HepG2 (cell line): ENCODE data around the gene USP25. TPM values are rescaled to one million over a fixed set of nuclear protein-coding genes. Genes with fewer than 3 reads are reported as not detected.

Experiments used
- ATAC-seq: fragments of 200-7000 bp; cut with Tn5 transposase; 3 replicates; pipeline ENCODE4 v1.9.1; 2020; ENCODE audit warnings: mild to moderate bottlenecking, moderate library complexity
- BruUV-seq: library from RNA; stranded (reverse); fragments of 400-500 nt; replicated peaks from 2 replicates; lab custom pipeline; 2021; lab: Mats Ljungman, UMichigan
- CTCF ChIA-PET: fragments of 300-600 bp; formaldehyde crosslinking; extraction: SDS; loops from one replicate; lab custom pipeline; 2021; ENCODE audit warnings: low total read pairs, inconsistent platforms, low intra/inter-chr PET ratio; lab: Yijun Ruan, JAX
- POLR2A ChIA-PET: fragments of 350-600 bp; sonication (Branson Sonifier 250); formaldehyde crosslinking; loops from one replicate; lab custom pipeline; 2020; ENCODE audit warnings: antibody characterized with exemption, inconsistent platforms; lab: Yijun Ruan, JAX
- DNase-seq: peaks from one replicate; pipeline ENCODE4 v3.0.0-alpha.2; 2015; ENCODE audit warnings: low spot score
- FAIRE-seq: peaks from 3 replicates; lab custom pipeline; 2011; peaks lifted over from hg19 to GRCh38; lab: Jason Lieb, UNC
- H2AFZ ChIP-seq: one replicate; pipeline ENCODE4 v1.6.1; 2011; ENCODE audit warnings: low read length, inconsistent platforms
- H3K27ac ChIP-seq: fragments of 300-600 bp; 3 replicates; pipeline ENCODE4 v1.8.0; 2011; ENCODE audit warnings: mixed run types, mild to moderate bottlenecking, mixed read lengths, low read length, inconsistent platforms; ENCODE audit not compliant: insufficient read depth; ENCODE audit errors: extremely low read length
- H3K27me3 ChIP-seq, 2 experiments: fragments of 200-600 bp in 1 of 2; 2 replicates in 1 of 2; 3 replicates in 1 of 2; pipeline versions ENCODE4 v1.6.0 to v1.8.0; 2011; ENCODE audit warnings: low read length in 2 of 2, mild to moderate bottlenecking in 2 of 2, moderate library complexity in 2 of 2, inconsistent platforms in 1 of 2; ENCODE audit not compliant: insufficient read depth in 2 of 2, control insufficient read depth in 1 of 2
- H3K36me3 ChIP-seq, 2 experiments: fragments of 200-600 bp in 1 of 2; replicated peaks in 1 of 2; 2 replicates in 1 of 2; 3 replicates in 1 of 2; pipeline versions ENCODE4 v1.5.1 to v1.8.0; 2011; ENCODE audit warnings: low read length in 2 of 2, inconsistent platforms in 1 of 2; ENCODE audit not compliant: insufficient read depth in 2 of 2, control insufficient read depth in 1 of 2
- H3K4me1 ChIP-seq: 2 replicates; pipeline ENCODE4 v1.5.1; 2012; ENCODE audit warnings: low read length, inconsistent platforms; ENCODE audit not compliant: insufficient read depth
- H3K4me2 ChIP-seq: 2 replicates; pipeline ENCODE4 v1.6.0; 2011; ENCODE audit warnings: low read depth, low read length, inconsistent platforms
- H3K4me3 ChIP-seq, 3 experiments: fragments of 200-600 bp in 1 of 3; sonication (generic), shearing (Covaris generic) in 1 of 3; replicated peaks in 1 of 3; 2 replicates each; pipeline ENCODE4 v1.5.1; 2011 to 2016; ENCODE audit warnings: low read length in 3 of 3, inconsistent platforms in 2 of 3, low read depth in 2 of 3, mild to moderate bottlenecking in 2 of 3, control low read depth in 1 of 3, mixed read lengths in 1 of 3; ENCODE audit not compliant: insufficient read depth in 1 of 3
- H3K79me2 ChIP-seq: one replicate; pipeline ENCODE4 v1.6.1; 2011; ENCODE audit warnings: low read length, inconsistent platforms; ENCODE audit not compliant: insufficient read depth
- H3K9ac ChIP-seq: 2 replicates; pipeline ENCODE4 v1.6.0; 2011; ENCODE audit warnings: mild to moderate bottlenecking, low read depth, low read length, inconsistent platforms; ENCODE audit not compliant: insufficient read depth
- H3K9me3 ChIP-seq: 2 replicates; pipeline ENCODE4 v1.5.1; 2012; ENCODE audit warnings: mild to moderate bottlenecking, low read length
- H4K20me1 ChIP-seq: 2 replicates; pipeline ENCODE4 v1.6.0; 2011; ENCODE audit warnings: inconsistent platforms, mild to moderate bottlenecking, low read length, moderate library complexity; ENCODE audit not compliant: insufficient read depth
- AHR ChIP-seq: IDR thresholded peaks from 2 replicates; pipeline ENCODE4 v1.6.1; 2018; ENCODE audit warnings: missing genetic modification reagents, missing compliant biosample characterization
- CBFB ChIP-seq: sonication (generic); formaldehyde crosslinking; IDR thresholded peaks from 2 replicates; pipeline ENCODE4 v1.4.0; 2020; ENCODE audit warnings: missing genetic modification reagents
- CCDC6 ChIP-seq: sonication (generic); formaldehyde crosslinking; IDR thresholded peaks from 2 replicates; pipeline ENCODE4 v1.8.1; 2022; ENCODE audit warnings: mild to moderate bottlenecking, missing genetic modification reagents, moderate library complexity
- DPF2 ChIP-seq: sonication (generic); formaldehyde crosslinking; IDR thresholded peaks from 2 replicates; pipeline ENCODE4 v1.4.0; 2020; ENCODE audit warnings: mild to moderate bottlenecking, low read depth, missing genetic modification reagents, borderline replicate concordance
- ETV5 ChIP-seq: IDR thresholded peaks from 2 replicates; pipeline ENCODE4 v1.6.1; 2018; ENCODE audit warnings: missing biosample characterization, missing genetic modification reagents, inconsistent platforms, borderline replicate concordance
- FOSL1 ChIP-seq: sonication (generic); formaldehyde crosslinking; IDR thresholded peaks from 2 replicates; pipeline ENCODE4 v1.9.0; 2021; ENCODE audit warnings: missing genetic modification reagents, borderline replicate concordance
- KDM3A ChIP-seq: IDR thresholded peaks from 2 replicates; pipeline ENCODE4 v1.6.1; 2018; ENCODE audit warnings: low read depth, missing compliant biosample characterization
- MAF1 ChIP-seq: sonication (generic); formaldehyde crosslinking; IDR thresholded peaks from 2 replicates; pipeline ENCODE4 v1.5.0; 2020; ENCODE audit warnings: missing genetic modification reagents, borderline replicate concordance
- NBN ChIP-seq: fragments of 450-650 bp; conservative IDR thresholded peaks from 2 replicates; pipeline ENCODE4 v1.6.1; 2017
- PAWR ChIP-seq: sonication (generic); formaldehyde crosslinking; IDR thresholded peaks from 2 replicates; pipeline ENCODE4 v1.4.0; 2020; ENCODE audit warnings: missing genetic modification reagents, mild to moderate bottlenecking, borderline replicate concordance
- PHB2 ChIP-seq: fragments of 450-650 bp; IDR thresholded peaks from 2 replicates; pipeline ENCODE4 v1.6.1; 2018; ENCODE audit not compliant: partially characterized antibody
- PRMT3 ChIP-seq: sonication (generic); formaldehyde crosslinking; IDR thresholded peaks from 2 replicates; pipeline ENCODE4 v1.8.1; 2022; ENCODE audit warnings: low read depth, mild to moderate bottlenecking, moderate library complexity, missing genetic modification reagents, borderline replicate concordance
- RBAK ChIP-seq: sonication (generic); formaldehyde crosslinking; IDR thresholded peaks from 2 replicates; pipeline ENCODE4 v1.5.1; 2020; ENCODE audit warnings: mild to moderate bottlenecking, missing genetic modification reagents
- RBM22 ChIP-seq: fragments of 200-400 bp; formaldehyde crosslinking; optimal IDR thresholded peaks from 2 replicates; pipeline ENCODE3; 2017; ENCODE audit warnings: mild to moderate bottlenecking, low read length, moderate library complexity
- RBM39 ChIP-seq: fragments of 200-400 bp; formaldehyde crosslinking; IDR thresholded peaks from one replicate; pipeline ENCODE4 v1.6.1; 2018; ENCODE audit warnings: antibody characterized with exemption, mild to moderate bottlenecking, low read depth, low read length; ENCODE audit not compliant: poor library complexity, severe bottlenecking
- SMAD9 ChIP-seq: sonication (generic); formaldehyde crosslinking; IDR thresholded peaks from 2 replicates; pipeline ENCODE4 v1.5.1; 2020; ENCODE audit warnings: mild to moderate bottlenecking, missing genetic modification reagents
- SP1 ChIP-seq, 2 experiments: fragments of 450-650 bp in 1 of 2; sonication (generic) in 1 of 2; formaldehyde crosslinking in 1 of 2; IDR thresholded peaks; 2 replicates each; pipeline versions ENCODE4 v1.4.0 to v1.6.1; 2016 to 2020; ENCODE audit warnings: missing genetic modification reagents in 1 of 2
- ZNF121 ChIP-seq: sonication (generic); formaldehyde crosslinking; IDR thresholded peaks from 2 replicates; pipeline ENCODE4 v1.5.0; 2020; ENCODE audit warnings: mild to moderate bottlenecking, missing genetic modification reagents
- ZNF644 ChIP-seq: IDR thresholded peaks from 2 replicates; pipeline ENCODE4 v1.6.1; 2016; ENCODE audit warnings: low read depth
- ZNF768 ChIP-seq: sonication (generic); formaldehyde crosslinking; IDR thresholded peaks from 2 replicates; pipeline ENCODE4 v1.4.0; 2020; ENCODE audit warnings: missing genetic modification reagents
- ZNF782 ChIP-seq: sonication (generic); formaldehyde crosslinking; IDR thresholded peaks from 2 replicates; pipeline ENCODE4 v1.4.0; 2020; ENCODE audit warnings: missing genetic modification reagents, mild to moderate bottlenecking, borderline replicate concordance
- ZNF790 ChIP-seq: sonication (generic); formaldehyde crosslinking; IDR thresholded peaks from 2 replicates; pipeline ENCODE4 v1.8.0; 2022; ENCODE audit warnings: missing genetic modification reagents, mild to moderate bottlenecking, borderline replicate concordance
- WGBS: methylation state at CpG from one replicate; pipeline ENCODE4 v1.1.6; 2017; ENCODE audit warnings: low lambda C conversion rate; 5-methylcytosine and 5-hydroxymethylcytosine counted together
- in situ Hi-C: cut with HindIII; loops from 2 replicates; pipeline ENCODE4 v1.10.0; 2017; ENCODE audit warnings: low pct_unique_long_range_greater_than_20kb; ENCODE audit not compliant: extremely low pct_ligation_motif_present
- intact Hi-C: fragments of 100-400 bp; cut with micrococcal nuclease; formaldehyde crosslinking; loops from one replicate; pipeline ENCODE4 v1.10.0; 2022; ENCODE audit not compliant: unreplicated experiment
- polyA plus RNA-seq, 8 experiments: library from polyadenylated mRNA; depleted of rRNA in 3 of 8; stranded (reverse) in 7 of 8; unstranded in 1 of 8; fragments of >200 nt; fragmentation: Illumina TruSeq in 4 of 8; extraction: Trizol in 4 of 8; gene quantifications; 2 replicates each; pipeline versions ENCODE4 v1.2.1 to v1.2.3, GENCODE V29; 2011 to 2016; ENCODE audit warnings: low read depth in 4 of 8, missing spikeins in 1 of 8, mixed read lengths in 1 of 8; ENCODE audit not compliant: insufficient read depth in 1 of 8
- total RNA-seq, 5 experiments: library from RNA; depleted of rRNA; stranded (reverse); fragments of >200 nt; fragmentation: Illumina TruSeq; extraction: Trizol; gene quantifications; 2 replicates each; pipeline ENCODE4 v1.2.3, GENCODE V29; 2016; ENCODE audit warnings: low read depth in 1 of 5
- TF ChIP-seq, protein P1 (sequence below): sonication (generic); formaldehyde crosslinking; IDR thresholded peaks from 2 replicates; pipeline ENCODE4 v1.5.1; 2020; ENCODE audit warnings: mild to moderate bottlenecking, missing genetic modification reagents
- TF ChIP-seq, protein P2 (sequence below): sonication (generic); formaldehyde crosslinking; IDR thresholded peaks from 2 replicates; pipeline ENCODE4 v1.4.0; 2020; ENCODE audit warnings: missing genetic modification reagents

Gene USP25
- total and polyA plus RNA-seq, 2 of the 13 experiments (the other 11 are each of a cell fraction or from before 2014, with no cell fraction given): 12.4 to 26.3 TPM

DNA sequence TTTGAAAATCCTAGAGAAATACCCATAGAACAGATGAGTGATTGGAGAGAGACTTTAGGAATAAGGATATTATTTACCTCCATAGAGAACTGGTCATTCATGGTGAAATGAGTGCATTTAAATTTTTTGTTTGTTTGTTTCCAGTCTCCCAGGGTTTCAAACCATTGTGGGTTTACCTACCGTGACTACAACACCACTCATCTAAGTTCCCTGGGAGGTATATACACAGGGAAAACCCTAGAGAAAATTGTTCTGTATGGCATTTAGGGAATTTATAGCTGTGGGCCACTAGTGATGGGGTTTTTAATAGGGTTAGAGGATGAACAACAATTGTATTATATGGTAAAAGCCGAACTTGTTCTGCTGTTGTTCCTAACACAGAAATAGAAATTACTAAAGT is 109.2 kb downstream of the USP25 start (continued):
- TF ChIP-seq CBFB: no peak
- TF ChIP-seq RBM22: no peak
- TF ChIP-seq KDM3A (CRISPR knock-in tag): no peak
- no peak for TF ChIP-seq DPF2
- no peak for TF ChIP-seq ZNF790 (CRISPR knock-in tag)
- no peak for TF ChIP-seq ETV5
- TF ChIP-seq RBAK (CRISPR knock-in tag): no peak
- TF ChIP-seq, protein P1, sequence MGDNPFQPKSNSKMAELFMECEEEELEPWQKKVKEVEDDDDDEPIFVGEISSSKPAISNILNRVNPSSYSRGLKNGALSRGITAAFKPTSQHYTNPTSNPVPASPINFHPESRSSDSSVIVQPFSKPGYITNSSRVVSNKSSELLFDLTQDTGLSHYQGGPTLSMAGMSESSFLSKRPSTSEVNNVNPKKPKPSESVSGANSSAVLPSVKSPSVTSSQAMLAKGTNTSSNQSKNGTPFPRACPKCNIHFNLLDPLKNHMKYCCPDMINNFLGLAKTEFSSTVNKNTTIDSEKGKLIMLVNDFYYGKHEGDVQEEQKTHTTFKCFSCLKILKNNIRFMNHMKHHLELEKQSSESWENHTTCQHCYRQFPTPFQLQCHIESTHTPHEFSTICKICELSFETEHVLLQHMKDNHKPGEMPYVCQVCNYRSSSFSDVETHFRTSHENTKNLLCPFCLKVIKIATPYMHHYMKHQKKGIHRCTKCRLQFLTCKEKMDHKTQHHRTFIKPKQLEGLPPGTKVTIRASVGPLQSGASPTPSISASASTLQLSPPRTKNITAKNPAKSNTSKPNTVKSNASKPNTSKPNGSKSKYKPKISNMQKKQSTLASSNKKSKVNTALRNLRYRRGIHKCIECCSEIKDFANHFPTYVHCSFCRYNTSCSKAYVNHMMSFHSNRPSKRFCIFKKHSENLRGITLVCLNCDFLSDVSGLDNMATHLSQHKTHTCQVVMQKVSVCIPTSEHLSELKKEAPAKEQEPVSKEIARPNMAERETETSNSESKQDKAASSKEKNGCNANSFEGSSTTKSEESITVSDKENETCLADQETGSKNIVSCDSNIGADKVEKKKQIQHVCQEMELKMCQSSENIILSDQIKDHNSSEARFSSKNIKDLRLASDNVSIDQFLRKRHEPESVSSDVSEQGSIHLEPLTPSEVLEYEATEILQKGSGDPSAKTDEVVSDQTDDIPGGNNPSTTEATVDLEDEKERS: no peak
- no peak for TF ChIP-seq CCDC6 (CRISPR knock-in tag)
- TF ChIP-seq NBN: no peak
- no peak for TF ChIP-seq ZNF644
- TF ChIP-seq ZNF782: no peak
- TF ChIP-seq, all 625 proteins: peak for 0

DNA sequence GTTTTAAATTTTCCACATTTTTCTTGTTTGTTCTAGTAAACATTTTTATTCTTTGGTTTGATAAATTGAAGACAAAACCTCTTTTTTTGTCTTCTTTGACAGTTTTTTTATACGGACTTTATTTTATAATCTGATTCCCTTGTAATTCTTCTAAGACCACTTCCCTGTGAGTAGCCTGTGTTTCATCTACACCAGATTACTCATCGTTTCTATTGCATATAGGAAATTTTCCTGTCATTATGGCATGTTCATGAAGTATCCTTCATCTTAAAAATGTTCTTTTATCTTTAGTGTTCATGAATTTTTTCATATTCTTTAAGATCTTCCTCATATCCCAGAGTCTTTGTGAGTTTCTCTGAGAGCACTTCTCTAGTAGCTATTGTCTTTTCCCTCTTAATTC is 109.8 kb downstream of the USP25 start:
- no peaks in the 10 kb centered on the region for H3K4me1 ChIP-seq
- DNase-seq: no peak
- no TSS peak for BruUV-seq
- no peaks in the 10 kb centered on the region for H3K9me3 ChIP-seq
- H3K27ac ChIP-seq: no peak overlapping the region
- no peak overlapping the region for H3K4me3 ChIP-seq
- WGBS: 98% methylated on average over 2 of the region's 2 CpGs
- no peak for ATAC-seq
- H3K9ac ChIP-seq: no peak overlapping the region
- peaks cover 2 to 22% of the 10 kb centered on the region in 2 experiments; a peak in 4 of 5 replicates for H3K36me3 ChIP-seq
- intact Hi-C loops: no loop called here
- ChIA-PET CTCF (no interaction called here), POLR2A (no interaction called here)
- H3K4me2 ChIP-seq: no peak overlapping the region
- no peaks in the 10 kb centered on the region for H3K27me3 ChIP-seq
- no peak overlapping the region for H2AFZ ChIP-seq
- in situ Hi-C loops: no loop called here
- H3K79me2 ChIP-seq: no peaks in the 10 kb centered on the region
- no peak for FAIRE-seq
- H4K20me1 ChIP-seq: no peaks in the 10 kb centered on the region
- TF ChIP-seq PRMT3 (CRISPR knock-in tag) (no peak), PHB2 (no peak), SP1 (IDR thresholded peaks at IDR 0.05) (no peak), SP1 (CRISPR knock-in tag; IDR thresholded peaks at IDR 0.05) (no peak), FOSL1 (CRISPR knock-in tag) (no peak), MAF1 (CRISPR knock-in tag) (no peak), SMAD9 (no peak), AHR (CRISPR knock-in tag) (no peak), ZNF121 (CRISPR knock-in tag) (no peak), RBM39 (no peak), PAWR (no peak), ZNF768 (CRISPR knock-in tag) (no peak)
- TF ChIP-seq, protein P2, sequence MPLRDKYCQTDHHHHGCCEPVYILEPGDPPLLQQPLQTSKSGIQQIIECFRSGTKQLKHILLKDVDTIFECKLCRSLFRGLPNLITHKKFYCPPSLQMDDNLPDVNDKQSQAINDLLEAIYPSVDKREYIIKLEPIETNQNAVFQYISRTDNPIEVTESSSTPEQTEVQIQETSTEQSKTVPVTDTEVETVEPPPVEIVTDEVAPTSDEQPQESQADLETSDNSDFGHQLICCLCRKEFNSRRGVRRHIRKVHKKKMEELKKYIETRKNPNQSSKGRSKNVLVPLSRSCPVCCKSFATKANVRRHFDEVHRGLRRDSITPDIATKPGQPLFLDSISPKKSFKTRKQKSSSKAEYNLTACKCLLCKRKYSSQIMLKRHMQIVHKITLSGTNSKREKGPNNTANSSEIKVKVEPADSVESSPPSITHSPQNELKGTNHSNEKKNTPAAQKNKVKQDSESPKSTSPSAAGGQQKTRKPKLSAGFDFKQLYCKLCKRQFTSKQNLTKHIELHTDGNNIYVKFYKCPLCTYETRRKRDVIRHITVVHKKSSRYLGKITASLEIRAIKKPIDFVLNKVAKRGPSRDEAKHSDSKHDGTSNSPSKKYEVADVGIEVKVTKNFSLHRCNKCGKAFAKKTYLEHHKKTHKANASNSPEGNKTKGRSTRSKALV (CRISPR knock-in tag): no peak
